Measurements from ENCODE around the gene AP3D1. TPM values are rescaled to one million over a fixed set of nuclear protein-coding genes. Genes with fewer than 3 reads are reported as not detected.

Gene AP3D1
- total and polyA plus RNA-seq, 9 of the 15 experiments (the other 6 are each of a cell fraction or from before 2014, with no cell fraction given) = 1.2 to 86.1 (median 35.9) TPM

GRCh38 chr19:2055931-2056836 is 95.2 kb downstream of the AP3D1 start (continued):
- no peak for TF ChIP-seq CC2D1A (IDR thresholded peaks at IDR 0.05)
- 0 out of 4 replicates have a peak, but pooled peaks of 1 of the 2 experiments have one; percentile 26 for TF ChIP-seq TEAD1 (CRISPR knock-in tag; IDR thresholded peaks at IDR 0.05)
- peak; percentile 95 for TF ChIP-seq MTA1 (IDR thresholded peaks at IDR 0.05; ENCODE audit: borderline replicate concordance)
- no peak for TF ChIP-seq ZC3H11A (IDR thresholded peaks at IDR 0.05; ENCODE audit: low read depth, low read length)
- TF ChIP-seq ZNF76 (CRISPR knock-in tag; IDR thresholded peaks at IDR 0.05; ENCODE audit: borderline replicate concordance) = no peak
- no peak for TF ChIP-seq MAFG (tag; conservative IDR thresholded peaks at IDR 0.05)
- TF ChIP-seq ZNF785 (CRISPR knock-in tag; IDR thresholded peaks at IDR 0.05) = no peak
- no peak for TF ChIP-seq ZFP1 (CRISPR knock-in tag; IDR thresholded peaks at IDR 0.05)
- no peak for TF ChIP-seq ZNF561 (CRISPR knock-in tag; conservative IDR thresholded peaks at IDR 0.05)
- TF ChIP-seq HIVEP1 (CRISPR knock-in tag; IDR thresholded peaks at IDR 0.05) = 0 out of 2 replicates have a peak, but pooled peaks have one; percentile 9
- no peak for TF ChIP-seq ATF6 (CRISPR knock-in tag; IDR thresholded peaks at IDR 0.05)
- no peak for TF ChIP-seq ZSCAN32 (CRISPR knock-in tag; IDR thresholded peaks at IDR 0.05)
- peak; percentile 55 for TF ChIP-seq RBM25 (IDR thresholded peaks at IDR 0.05; ENCODE audit: low read depth, low read length, severe bottlenecking)
- peak; percentile 75; the same call in 1 of the 2 replicates for TF ChIP-seq TOE1 (IDR thresholded peaks at IDR 0.05; ENCODE audit: borderline replicate concordance)
- no peak for TF ChIP-seq TOE1 (CRISPR knock-in tag; IDR thresholded peaks at IDR 0.05; ENCODE audit: borderline replicate concordance, low read depth)
- peak; percentile 73; the same call in 1 of the 2 replicates for TF ChIP-seq RBM14 (IDR thresholded peaks at IDR 0.05; ENCODE audit: borderline replicate concordance, insufficient read depth, low read depth, low read length)
- TF ChIP-seq HNRNPL (IDR thresholded peaks at IDR 0.05; ENCODE audit: low read depth, low read length) = no peak
- no peak for TF ChIP-seq HMGXB4 (CRISPR knock-in tag; IDR thresholded peaks at IDR 0.05)
- TF ChIP-seq MEF2D (tag; conservative IDR thresholded peaks at IDR 0.05; ENCODE audit: low read depth) = no peak
- peak; percentile 56; the same call in 1 of the 2 replicates for TF ChIP-seq ZEB2 (IDR thresholded peaks at IDR 0.05)
- TF ChIP-seq KDM5B (IDR thresholded peaks at IDR 0.05; ENCODE audit: insufficient replicate concordance, low read depth, low read length) = peak; percentile 72
- TF ChIP-seq RNF2 (IDR thresholded peaks at IDR 0.05) = no peak; the same call in 1 of the 2 replicates
- TF ChIP-seq BHLHE40 (IDR thresholded peaks at IDR 0.05; ENCODE audit: low read length) = 0 out of 2 replicates have a peak, but pooled peaks have one; percentile 20
- no peak for TF ChIP-seq ZNF143 (CRISPR knock-in tag; IDR thresholded peaks at IDR 0.05)
